Colonic mucosa (tissue), 4 donors: Measurements from ENCODE around the gene CHEK2. TPM values are rescaled to one million over a fixed set of nuclear protein-coding genes. Genes with fewer than 3 reads are reported as not detected.
A peak's percentile ranks its signal among the peaks of the same experiment; 100 is the strongest.

Source experiments
- DNase-seq: peaks from one replicate; pipeline ENCODE4 v3.0.0-alpha.2; 2020
- H3K27ac ChIP-seq: fragments of 200-600 bp; one replicate; pipeline ENCODE4 v1.8.0; 2021
- H3K27me3 ChIP-seq: fragments of 200-600 bp; one replicate; pipeline ENCODE4 v1.8.0; 2021
- H3K36me3 ChIP-seq: fragments of 200-600 bp; one replicate; pipeline ENCODE4 v1.8.0; 2021
- H3K4me1 ChIP-seq: fragments of 200-600 bp; one replicate; pipeline ENCODE4 v1.8.0; 2021; ENCODE audit warnings: mild to moderate bottlenecking
- H3K4me3 ChIP-seq: fragments of 200-600 bp; one replicate; pipeline ENCODE4 v1.8.0; 2021
- H3K9ac ChIP-seq, 2 donors: one replicate each; pipeline ENCODE4 v1.7.0; 2013; ENCODE audit warnings: control low read depth in 2 of 2, low read depth in 2 of 2, low read length in 2 of 2
- H3K9me3 ChIP-seq: fragments of 200-600 bp; one replicate; pipeline ENCODE4 v1.8.0; 2021
- intact Hi-C: fragments of 100-400 bp; cut with DNase I; formaldehyde crosslinking; loops from one replicate; pipeline ENCODE4 v1.14.1; 2022
- total RNA-seq, 2 donors: library from RNA; stranded (reverse); fragmentation: NEBNext Ultra II Directional in 1 of 2; extraction: Animal tissue kit (Norgen Biotek cat#: 25700) in 1 of 2; gene quantifications; one replicate each; pipeline ENCODE4 v1.2.1, GENCODE V29; 2021
- TF ChIP-seq, protein P1 (sequence below): fragments of 200-600 bp; IDR thresholded peaks from one replicate; pipeline ENCODE4 v1.8.0; 2022; ENCODE audit warnings: antibody characterized with exemption, mild to moderate bottlenecking
- donor health status: healthy.
- donor health status: DM: no; HTN: no; CAD: no.
- donor health status: DM: no; HTN: no; CAD: no.

Gene CHEK2
- total RNA-seq = 10 to 100 TPM; 12.2 to 36.0 TPM

DNA sequence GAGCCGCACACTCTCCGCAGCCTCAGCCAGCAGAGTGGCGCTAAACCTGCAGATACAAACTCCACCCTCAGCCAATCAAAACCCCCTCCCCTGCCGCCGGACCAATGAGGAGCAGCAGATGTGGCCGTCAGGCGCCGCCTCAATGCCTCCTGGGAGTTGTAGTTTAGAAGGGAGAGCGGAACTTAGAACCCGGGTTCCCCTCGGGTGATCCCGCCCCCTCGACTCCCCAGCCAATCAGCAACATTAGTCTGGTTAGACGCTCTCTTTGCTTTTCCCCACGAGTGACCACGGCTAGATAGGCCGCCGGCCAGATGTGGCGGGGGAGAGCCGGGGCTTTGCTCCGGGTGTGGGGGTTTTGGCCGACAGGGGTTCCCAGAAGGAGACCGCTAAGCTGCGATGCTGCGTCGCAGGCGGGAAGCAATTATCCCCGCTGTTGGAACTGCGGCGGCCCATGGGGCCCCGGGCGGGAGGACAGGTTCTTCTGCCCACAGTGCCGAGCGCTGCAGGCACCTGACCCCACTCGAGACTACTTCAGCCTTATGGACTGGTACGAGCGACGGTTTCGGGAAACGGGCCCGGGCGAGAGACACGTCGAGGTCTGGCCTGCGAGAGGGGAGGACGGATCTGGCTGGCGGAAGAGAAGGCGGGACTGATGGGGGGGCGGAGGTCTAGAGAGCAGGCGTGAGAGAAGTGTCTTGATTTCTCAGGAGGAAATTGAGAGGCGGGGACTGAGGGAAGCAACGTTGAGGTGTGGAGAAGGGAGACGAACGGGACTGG is at the start of gene CHEK2, which contains the start of gene HSCB:
CHEK2 (minus strand) TSS at position 36 of the 777 bp plus-strand sequence. CDS start 7,099 bp downstream, outside the sequence.
HSCB (plus strand) TSS at position 255 of the 777 bp plus-strand sequence; CDS start at position 312, 57 bp downstream.
- H3K9ac ChIP-seq = peak within 1 kb of the TSS; percentile 82 to 93
- H3K27ac ChIP-seq = peak within 1 kb of the TSS; percentile 99
- TF ChIP-seq, protein P1, sequence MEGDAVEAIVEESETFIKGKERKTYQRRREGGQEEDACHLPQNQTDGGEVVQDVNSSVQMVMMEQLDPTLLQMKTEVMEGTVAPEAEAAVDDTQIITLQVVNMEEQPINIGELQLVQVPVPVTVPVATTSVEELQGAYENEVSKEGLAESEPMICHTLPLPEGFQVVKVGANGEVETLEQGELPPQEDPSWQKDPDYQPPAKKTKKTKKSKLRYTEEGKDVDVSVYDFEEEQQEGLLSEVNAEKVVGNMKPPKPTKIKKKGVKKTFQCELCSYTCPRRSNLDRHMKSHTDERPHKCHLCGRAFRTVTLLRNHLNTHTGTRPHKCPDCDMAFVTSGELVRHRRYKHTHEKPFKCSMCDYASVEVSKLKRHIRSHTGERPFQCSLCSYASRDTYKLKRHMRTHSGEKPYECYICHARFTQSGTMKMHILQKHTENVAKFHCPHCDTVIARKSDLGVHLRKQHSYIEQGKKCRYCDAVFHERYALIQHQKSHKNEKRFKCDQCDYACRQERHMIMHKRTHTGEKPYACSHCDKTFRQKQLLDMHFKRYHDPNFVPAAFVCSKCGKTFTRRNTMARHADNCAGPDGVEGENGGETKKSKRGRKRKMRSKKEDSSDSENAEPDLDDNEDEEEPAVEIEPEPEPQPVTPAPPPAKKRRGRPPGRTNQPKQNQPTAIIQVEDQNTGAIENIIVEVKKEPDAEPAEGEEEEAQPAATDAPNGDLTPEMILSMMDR = no peak
- H3K9me3 ChIP-seq = no peaks in the 10 kb centered on the region
- H3K36me3 ChIP-seq = no peaks in the 10 kb centered on the region
- intact Hi-C loops = no loop called here
- H3K27me3 ChIP-seq = no peaks in the 10 kb centered on the region
- no peaks in the 10 kb centered on the region for H3K4me1 ChIP-seq
- DNase-seq = peak; percentile 99
- peak within 1 kb of the TSS; percentile 97 for H3K4me3 ChIP-seq

DNA sequence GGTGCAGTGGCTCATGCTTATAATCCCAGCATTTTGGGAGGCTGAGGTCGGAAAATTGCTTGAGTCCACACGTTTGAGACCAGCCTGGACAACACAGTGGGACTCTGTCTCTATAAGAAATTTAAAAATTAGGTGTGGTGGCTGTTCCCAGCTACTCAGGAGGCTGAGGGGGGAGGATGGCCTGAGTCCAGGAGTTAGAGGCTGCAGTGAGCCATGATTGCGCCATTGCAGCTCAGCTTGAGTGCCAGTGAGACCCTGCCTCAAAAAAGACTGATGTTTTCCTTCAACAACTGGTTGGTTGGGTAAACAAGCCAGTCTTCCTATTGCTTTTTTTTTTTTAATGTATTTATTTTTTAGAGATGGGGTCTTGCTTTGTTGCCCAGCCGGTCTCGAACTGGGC is 49.5 kb upstream of the CHEK2 start:
- Histone ChIP-seq H3K9me3 (no peaks in the 10 kb centered on the region), H3K27me3 (no peaks in the 10 kb centered on the region), H3K9ac (no peak overlapping the region), H3K4me1 (no peaks in the 10 kb centered on the region), H3K27ac (no peak overlapping the region), H3K4me3 (no peak overlapping the region), H3K36me3 (peaks cover 10% of the 10 kb centered on the region)
- DNase-seq = no peak
- intact Hi-C loops = loop anchor here (5.0 kb wide), 1 partner anchor 41 kb away; no protein-coding TSS in a partner anchor
- TF ChIP-seq, protein P1 = no peak

DNA sequence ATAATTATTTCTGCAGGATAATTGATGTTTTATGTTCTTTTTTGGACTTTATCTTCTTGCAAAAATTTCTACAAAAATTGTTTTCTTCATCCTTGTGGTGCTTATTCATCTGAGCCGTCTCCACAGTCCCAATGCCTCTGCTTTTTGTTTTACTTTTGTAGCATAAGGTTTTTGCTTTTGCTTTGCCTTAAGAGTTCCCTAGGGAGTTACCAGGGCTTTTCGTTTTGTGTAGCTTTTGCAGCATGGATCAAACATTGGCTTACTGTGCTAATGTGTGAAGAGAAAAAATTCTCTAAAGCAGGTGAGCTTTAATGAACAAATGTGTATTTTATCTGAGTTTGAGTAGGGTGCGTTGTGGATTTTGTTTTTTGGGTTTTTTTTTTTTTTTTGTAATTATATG is 47.0 kb upstream of the CHEK2 start:
- Histone ChIP-seq H3K36me3 (no peaks in the 10 kb centered on the region), H3K4me3 (no peak overlapping the region), H3K27me3 (no peaks in the 10 kb centered on the region), H3K27ac (no peak overlapping the region), H3K9ac (no peak overlapping the region), H3K9me3 (no peaks in the 10 kb centered on the region), H3K4me1 (peaks cover 10% of the 10 kb centered on the region)
- TF ChIP-seq, protein P1 = no peak
- intact Hi-C loops = no loop called here
- no peak for DNase-seq

DNA sequence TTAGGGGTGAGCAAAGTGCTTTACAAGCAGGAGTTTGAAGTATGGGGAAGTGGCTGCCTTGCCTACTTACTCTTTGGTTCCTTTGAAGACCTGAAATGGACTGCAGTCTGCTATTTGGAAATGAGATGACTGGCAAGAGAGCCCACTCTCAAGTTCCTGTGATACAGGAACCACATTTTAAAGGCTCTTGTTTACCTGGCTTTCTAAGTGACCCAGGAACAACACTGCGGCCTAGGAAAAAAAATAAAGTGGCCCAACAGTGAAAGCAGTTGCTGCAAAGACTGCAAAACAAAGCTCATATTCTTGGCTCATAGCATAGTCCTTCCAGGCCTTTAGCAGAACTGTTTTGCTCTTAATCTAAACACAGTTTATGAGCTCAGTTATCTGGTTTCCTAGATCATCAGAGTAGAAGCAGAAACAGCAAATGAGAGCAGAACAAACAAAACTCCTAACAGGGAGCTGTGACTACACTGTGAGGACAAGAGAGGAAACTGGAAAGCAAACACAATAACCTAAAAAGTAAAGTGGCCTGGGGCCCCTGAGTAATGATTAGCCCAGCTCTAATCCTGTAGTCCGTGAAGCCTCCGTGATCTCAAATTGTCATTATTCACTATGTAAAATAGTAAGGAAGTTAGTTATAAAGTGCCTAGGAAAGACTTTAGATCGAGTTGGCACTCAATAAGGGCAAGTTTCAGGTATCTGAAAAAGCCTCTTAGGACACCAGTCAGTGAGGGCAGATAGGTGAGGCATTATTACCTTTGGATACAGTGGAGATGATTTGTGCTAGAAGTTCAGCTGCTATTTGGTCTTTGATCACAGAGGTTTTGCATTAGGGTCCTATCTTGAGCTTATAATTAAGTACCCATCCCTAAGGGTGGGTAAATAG is 42.4 kb upstream of the CHEK2 start:
- no peaks in the 10 kb centered on the region for H3K9me3 ChIP-seq
- H3K27me3 ChIP-seq = no peaks in the 10 kb centered on the region
- TF ChIP-seq, protein P1 = no peak
- H3K36me3 ChIP-seq = no peaks in the 10 kb centered on the region
- peak overlapping the region in 1 of 2 donors; percentile 70 for H3K9ac ChIP-seq
- H3K4me3 ChIP-seq = no peak overlapping the region
- H3K4me1 ChIP-seq = peaks cover 17% of the 10 kb centered on the region
- H3K27ac ChIP-seq = peak overlapping the region; percentile 78
- intact Hi-C loops = no loop called here
- peak; percentile 51 for DNase-seq

DNA sequence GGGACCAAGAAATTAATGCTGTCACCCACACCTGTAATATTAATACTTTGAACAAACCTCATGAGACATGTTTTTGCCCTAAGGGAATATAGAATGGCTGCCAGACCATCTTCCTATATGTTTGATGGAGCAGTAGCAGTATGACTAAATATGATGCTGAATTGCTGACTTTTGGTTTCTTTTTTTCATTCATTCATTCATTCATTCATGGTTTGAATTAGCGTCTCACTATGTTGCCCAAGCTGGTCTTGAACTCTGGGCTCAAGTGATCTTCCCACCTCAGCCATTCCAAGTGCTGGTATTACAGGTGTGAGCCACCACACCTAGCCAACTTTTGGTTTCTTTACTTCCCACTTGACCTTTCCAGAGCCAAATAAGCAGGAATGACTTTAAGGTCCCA is 38.7 kb upstream of the CHEK2 start:
- Histone ChIP-seq H3K9me3 (no peaks in the 10 kb centered on the region), H3K27me3 (no peaks in the 10 kb centered on the region), H3K36me3 (no peaks in the 10 kb centered on the region), H3K4me3 (no peak overlapping the region), H3K27ac (no peak overlapping the region), H3K9ac (no peak overlapping the region), H3K4me1 (peaks cover 17% of the 10 kb centered on the region)
- TF ChIP-seq, protein P1 = no peak
- intact Hi-C loops = no loop called here
- no peak for DNase-seq
